RPMI8226 (cell line): ENCODE data around the gene SPNS1.
"Not testable (repeated sequence)": the region's sequence is repeated elsewhere in the genome, so short reads cannot be mapped to it uniquely, and the experiment has no call there.

Experiments used
- DNase-seq: peaks from one replicate; pipeline ENCODE4 v3.0.0-alpha.2; 2015

The SPNS1 gene

DNA sequence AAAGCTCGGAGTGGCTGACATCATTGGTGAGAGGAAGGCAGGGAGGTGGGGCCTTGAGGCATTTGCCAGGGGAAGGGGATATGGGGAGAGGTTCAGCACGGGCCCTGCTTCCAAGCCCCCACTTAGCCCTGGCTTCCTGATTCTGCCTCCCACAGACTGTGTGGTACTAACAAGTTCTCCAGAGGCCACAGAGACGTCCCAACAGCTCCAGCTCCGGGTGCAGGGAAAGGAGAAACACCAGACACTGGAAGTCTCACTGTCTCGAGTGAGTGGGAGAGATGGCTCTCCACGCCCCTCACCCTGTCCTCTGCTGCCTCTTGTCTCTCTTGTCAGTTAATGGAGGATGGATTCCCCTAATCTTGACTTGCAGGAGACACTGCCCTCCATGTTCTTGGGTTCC lies 15.7 kb upstream of the SPNS1 start:
- DNase-seq: no peak

DNA sequence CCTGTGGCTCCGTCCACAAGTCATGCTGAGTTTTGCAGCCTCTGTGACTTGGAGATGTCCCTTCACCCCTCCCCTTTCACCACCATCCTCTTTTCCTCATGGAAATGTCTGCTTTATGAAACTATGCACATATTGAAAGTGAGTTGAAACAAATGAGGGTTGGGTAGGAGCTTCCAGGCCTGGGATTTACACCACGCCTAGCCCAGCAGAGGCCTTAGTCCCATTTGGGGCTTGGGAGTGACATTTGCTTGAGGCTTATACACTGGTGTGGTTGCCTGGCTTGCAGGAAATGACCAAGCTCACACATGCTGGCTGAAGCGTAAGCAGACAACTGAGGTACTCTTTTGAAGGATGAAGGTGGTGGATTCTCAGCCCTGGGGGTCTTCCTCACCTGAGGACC lies 10.5 kb upstream of the SPNS1 start:
- DNase-seq: no peak

DNA sequence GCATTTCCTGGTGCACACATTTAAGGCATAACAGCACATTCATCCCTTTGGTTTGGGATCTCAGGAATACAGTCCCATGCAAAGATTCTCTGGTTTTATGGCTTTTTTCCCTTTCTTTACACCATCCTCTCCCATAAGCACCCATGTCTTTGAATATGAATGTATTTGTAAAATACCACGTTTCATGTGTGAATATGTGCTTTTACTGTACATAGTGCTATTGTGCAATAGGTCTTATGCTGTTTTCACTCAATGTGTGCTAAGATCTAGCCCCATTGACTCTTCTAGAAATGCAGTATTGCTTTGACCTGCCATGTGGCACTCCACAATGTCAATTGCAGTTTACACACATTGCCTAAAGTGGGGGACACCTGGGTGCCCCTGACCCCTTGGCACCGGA lies 10.1 kb upstream of the SPNS1 start:
- DNase-seq: no peak

DNA sequence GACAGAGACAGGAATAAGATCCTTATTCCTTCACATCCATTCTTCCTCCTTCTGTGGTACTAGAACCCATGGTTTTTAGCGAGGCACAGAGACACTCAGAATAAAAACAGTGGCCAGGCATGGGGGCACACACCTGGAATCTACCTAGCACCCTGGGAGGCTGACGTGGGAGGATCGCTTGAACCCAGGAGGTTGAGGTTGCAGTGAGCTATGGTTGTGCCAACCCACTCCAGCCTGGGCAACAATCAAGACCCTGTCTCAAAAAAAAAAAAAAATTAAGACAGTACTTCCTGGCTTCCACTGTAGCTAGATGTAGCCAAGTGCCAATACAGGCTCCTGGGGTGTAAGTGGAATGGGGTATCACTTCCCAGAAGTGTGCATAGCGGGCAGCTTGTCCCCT lies 7.4 kb upstream of the SPNS1 start:
- DNase-seq: no peak

DNA sequence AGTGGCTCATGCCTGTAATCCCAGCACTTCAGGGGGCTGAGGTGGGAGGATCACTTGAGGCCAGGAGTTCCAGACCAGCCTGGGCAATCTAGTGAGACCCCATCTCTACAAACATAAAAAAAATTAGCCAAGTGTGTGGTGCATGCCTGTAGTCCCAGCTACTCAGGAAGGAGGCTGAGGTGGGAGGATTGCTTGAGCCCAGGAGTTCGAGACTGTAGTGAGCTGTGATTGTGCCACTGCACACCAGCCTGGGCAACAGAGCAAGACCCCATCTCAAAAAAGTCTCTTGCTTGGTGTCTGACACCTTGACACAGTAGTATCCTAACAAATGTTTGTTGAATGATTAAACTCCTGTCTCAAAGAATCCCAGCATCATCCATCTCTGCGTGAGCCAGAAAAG lies 4.9 kb upstream of the SPNS1 start:
- not testable (repeated sequence) for DNase-seq

DNA sequence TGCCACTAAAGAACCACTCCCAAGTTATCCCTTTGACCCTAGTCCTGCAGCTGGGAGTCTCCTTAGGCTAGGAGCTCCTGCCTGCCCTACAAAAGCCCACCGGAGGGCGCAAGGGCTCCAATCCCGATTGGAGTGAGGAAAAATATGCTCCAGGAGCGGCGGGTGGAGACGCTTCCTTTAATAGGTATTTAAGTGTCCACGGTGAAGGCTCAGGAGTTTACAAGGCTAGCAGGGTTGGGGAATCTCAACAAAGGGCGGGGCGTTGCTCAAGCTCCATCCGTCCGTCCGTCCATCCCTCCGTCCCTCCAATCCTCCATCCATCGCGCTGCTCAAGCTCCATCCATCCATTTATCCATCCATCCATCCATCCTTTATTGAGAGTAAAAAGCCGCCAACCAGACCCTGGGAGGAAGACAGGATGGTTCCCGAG lies 556 bp upstream of the SPNS1 start:
- peak; percentile 29 for DNase-seq

DNA sequence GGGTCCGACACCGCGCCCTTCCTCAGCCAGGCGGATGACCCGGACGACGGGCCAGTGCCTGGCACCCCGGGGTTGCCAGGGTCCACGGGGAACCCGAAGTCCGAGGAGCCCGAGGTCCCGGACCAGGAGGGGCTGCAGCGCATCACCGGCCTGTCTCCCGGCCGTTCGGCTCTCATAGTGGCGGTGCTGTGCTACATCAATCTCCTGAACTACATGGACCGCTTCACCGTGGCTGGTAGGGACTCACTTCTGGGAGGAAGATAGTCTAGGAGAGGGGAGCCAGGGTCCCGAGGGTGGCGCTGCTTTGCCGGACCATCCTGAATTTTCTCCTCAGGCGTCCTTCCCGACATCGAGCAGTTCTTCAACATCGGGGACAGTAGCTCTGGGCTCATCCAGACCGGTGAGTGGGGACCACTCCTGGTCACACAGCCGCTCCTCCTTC lies 601 bp downstream of the SPNS1 start:
- no peak for DNase-seq

DNA sequence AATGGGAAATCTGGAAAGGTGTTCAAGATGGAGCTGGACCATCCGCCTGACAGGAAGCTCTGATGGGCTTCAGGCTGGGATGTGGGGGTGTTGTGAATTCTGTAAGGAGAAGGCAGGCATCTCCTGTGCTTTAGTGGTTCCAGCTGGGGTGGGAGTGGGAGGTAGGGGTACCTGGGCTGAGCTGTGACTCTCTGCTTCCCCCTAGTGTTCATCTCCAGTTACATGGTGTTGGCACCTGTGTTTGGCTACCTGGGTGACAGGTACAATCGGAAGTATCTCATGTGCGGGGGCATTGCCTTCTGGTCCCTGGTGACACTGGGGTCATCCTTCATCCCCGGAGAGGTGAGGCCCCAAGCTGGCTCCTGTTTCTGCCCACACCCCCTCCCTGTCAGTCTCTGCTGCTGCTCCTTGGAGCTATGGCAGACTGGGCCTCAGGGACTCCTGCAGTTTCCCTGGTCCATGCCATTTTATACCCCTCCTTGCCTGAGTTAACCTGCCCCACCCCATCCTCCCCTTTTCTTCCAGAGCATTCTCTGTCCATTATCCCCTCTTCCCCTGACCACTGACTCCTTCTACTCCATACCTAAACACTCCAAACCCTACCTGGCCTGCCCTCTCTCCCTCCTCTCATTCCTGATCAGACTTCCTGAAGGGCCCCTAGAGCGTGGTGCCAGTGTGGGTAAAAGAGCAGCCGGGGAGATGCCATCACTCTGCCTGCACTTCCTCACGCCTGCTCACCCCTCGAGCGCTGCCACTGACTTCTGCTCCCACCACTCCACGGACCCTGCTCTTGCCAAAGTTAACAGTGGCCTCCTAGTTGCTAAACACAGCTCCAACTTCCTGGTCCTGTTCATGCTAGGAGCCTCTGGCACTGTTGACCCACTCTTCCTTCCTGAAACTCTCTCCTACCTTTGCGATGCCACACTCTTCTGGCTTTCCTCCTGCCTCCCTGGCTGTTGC lies 3.4 kb downstream of the SPNS1 start:
- peak; percentile 55 for DNase-seq

DNA sequence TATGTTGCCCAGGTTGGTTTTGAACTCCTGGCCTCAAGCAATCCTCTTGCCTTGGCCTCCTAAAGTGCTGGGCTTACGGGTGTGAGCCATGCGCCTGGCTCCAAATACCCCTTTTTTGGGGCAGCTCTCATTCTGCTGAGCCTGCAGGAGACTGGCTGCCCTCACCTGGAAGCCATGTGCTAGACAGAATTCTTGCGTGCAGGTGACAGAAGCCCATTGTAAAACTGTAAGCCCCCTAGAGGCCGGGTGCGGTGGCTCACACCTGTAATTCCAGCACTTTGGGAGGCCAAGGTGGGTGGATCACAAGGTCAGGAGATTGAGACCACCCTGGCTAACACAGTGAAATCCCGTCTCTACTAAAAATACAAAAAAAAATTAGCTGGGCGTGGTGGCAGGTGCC lies 5.8 kb downstream of the SPNS1 start:
- not testable (repeated sequence) for DNase-seq

DNA sequence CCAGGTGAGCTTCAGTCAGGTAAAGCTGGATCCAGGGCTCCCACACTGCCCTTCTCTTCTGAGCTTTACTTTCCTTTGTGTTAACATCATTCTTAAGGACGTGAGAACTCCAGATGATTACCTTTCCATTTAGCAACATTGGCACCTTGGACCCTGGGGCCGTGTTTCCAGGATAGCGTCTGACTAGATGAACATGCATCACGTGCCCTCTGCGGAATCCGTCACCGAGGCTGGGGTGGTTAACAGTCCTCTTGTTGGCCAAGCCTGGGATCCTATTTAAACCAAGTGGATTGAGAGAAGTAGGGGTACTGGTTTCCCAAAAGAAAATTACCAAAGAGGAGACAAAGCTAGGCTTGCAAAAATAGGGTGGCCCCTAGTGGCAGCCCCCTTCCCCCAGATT lies 6.4 kb downstream of the SPNS1 start:
- no peak for DNase-seq

DNA sequence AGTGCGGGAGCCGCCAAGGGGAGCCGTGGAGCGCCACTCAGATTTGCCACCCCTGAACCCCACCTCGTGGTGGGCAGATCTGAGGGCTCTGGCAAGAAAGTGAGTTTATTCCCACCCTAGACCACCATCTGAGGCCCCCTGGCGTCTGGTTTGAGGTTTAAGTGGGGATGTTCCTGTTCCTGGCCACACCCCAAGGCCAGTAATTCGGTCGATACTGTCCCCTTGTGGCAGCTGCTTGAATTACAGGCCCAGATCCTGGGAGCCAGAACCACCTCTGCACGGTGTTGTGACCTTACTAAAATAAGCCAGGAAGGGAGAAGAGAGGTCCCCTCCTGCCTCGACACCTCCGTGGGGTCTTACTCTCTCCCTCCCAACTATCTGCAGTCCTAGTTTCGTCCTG lies 6.9 kb downstream of the SPNS1 start:
- peak; percentile 57 for DNase-seq

DNA sequence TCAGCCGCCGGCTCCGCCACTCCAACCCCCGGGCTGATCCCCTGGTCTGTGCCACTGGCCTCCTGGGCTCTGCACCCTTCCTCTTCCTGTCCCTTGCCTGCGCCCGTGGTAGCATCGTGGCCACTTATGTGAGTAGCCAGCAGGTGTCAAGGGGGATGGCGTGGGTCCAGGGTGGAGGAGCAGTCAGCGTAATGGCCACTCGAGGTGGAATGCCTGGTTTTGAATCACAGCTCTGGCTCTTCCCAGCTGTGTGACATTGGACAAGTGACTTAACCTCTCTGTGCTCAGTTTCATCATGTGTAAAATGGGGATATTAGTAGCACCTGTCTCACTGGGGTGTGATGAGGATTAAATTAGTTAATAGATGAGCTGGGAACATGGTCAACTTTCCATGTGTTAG lies 7.8 kb downstream of the SPNS1 start:
- DNase-seq: no peak

DNA sequence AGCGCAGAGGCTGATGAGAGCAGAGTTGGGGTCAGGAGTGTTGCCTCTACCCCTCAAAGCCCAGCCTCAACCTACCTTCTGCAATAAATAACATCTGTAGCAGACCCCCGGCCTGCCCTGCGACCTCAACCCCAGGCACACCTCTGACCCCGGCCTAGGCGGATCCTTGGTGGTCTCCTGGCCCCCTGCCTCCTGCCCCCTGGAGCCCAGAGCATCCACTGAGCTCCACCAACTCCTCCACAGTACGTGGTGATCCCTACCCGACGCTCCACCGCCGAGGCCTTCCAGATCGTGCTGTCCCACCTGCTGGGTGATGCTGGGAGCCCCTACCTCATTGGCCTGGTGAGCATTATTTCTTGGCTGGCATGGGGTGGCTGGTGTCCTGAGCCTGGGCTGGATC lies 8.4 kb downstream of the SPNS1 start:
- DNase-seq: no peak

DNA sequence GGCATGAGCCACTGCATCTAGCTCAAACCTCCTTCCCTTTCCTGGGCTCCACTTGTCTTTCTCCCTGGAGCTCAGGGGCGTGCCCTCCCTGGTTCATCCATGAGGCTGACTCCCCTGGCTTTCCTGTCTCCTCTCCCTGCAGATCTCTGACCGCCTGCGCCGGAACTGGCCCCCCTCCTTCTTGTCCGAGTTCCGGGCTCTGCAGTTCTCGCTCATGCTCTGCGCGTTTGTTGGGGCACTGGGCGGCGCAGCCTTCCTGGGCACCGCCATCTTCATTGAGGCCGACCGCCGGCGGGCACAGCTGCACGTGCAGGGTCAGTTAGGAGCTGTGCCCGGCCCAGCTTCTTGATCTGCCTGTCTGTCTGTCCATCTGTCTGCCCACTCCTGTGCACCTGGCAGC lies 9.1 kb downstream of the SPNS1 start:
- no peak for DNase-seq

DNA sequence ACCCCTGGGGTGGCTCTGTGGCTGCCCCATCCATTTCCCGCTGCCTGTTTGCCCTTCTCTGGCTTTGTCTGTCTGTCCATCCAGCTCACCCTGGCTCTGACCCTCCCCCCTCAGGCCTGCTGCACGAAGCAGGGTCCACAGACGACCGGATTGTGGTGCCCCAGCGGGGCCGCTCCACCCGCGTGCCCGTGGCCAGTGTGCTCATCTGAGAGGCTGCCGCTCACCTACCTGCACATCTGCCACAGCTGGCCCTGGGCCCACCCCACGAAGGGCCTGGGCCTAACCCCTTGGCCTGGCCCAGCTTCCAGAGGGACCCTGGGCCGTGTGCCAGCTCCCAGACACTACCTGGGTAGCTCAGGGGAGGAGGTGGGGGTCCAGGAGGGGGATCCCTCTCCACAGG lies 9.5 kb downstream of the SPNS1 start:
- DNase-seq: no peak

DNA sequence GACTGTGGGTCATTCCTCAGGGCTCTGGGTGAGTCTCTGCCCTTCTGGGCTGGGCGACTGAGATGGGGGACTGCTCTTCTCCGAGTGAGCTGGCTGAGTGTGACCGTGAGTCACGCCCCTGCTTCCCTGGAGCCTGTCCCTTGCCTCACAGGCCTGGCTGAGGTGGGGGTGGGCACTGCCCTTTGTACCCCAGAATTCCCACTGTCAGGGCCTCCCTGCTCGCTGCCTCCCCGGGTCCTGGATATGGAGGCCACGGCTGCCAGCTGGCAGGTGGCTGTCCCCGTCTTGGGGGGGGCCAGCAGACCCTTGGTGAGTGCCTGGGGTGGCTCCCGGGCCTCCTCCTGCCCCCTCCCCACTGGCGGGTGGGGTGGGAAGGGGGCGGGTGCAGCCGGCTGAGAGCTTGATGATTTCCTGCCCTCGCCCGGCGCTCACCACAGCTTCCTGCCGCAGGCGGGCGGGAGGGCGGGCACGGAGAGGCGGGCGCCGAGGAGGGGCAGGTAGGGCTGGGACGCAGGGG lies 10.1 kb downstream of the SPNS1 start, which contains the start of gene LAT:
Gene LAT, plus strand, starts transcription at position 434 of the 517 bp plus-strand sequence. CDS start 366 bp downstream, outside the sequence.
- peak; percentile 69 for DNase-seq

DNA sequence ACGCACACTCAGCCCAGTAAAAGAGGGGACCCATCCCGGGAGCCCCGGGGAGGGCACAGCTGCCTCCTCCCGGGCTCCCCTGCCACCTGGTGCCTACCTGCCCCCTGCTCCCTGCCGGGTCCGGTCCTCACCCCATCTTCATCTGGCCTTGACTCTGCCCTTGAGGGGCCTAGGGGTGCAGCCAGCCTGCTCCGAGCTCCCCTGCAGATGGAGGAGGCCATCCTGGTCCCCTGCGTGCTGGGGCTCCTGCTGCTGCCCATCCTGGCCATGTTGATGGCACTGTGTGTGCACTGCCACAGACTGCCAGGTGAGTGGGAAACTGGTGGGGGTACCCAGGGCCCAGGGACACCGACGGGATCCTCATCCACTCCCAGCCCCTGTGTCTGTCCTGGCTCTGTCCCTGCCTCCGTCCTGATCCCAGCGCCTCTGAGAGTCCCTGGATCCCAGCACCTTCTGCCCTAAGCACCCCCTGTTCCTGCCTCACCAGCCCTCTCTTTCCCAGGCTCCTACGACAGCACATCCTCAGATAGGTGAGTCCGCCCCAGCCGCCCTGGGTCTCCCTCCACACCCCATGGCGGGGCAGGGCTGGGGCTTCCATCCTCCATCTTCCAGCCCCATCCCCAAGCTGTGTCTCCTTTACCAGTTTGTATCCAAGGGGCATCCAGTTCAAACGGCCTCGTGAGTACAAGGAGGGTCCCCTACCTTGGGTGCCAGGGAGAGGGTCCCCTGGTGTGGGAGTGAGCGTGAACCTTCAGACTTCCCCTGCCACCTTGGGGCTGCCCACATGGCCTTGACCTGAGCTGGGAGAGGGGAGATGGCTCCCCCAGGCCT lies 10.8 kb downstream of the SPNS1 start:
- DNase-seq: no peak

DNA sequence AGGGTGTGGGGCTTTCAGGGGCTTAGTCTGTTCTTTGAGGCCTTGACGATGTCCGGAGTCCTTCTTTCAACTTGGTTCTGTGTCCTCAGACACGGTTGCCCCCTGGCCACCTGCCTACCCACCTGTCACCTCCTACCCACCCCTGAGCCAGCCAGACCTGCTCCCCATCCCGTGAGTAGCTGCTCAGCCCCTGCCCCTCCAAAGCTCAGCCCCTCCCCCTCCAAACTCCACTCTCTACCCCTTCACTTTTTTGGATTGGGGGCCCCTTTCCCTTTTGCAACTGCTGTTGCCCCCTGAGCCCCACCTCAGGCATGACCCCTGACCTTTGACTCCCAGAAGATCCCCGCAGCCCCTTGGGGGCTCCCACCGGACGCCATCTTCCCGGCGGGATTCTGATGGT lies 11.5 kb downstream of the SPNS1 start:
- DNase-seq: no peak

DNA sequence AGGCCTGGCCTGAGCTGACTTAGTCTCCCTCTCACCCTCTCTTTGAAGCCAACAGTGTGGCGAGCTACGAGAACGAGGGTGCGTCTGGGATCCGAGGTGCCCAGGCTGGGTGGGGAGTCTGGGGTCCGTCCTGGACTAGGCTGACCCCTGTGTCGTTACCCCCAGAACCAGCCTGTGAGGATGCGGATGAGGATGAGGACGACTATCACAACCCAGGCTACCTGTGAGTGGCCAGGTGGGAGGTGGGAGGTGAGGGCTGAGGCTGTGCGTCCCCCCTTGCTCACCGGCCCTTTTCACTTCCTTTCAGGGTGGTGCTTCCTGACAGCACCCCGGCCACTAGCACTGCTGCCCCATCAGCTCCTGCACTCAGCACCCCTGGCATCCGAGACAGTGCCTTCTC lies 11.9 kb downstream of the SPNS1 start:
- DNase-seq: no peak

DNA sequence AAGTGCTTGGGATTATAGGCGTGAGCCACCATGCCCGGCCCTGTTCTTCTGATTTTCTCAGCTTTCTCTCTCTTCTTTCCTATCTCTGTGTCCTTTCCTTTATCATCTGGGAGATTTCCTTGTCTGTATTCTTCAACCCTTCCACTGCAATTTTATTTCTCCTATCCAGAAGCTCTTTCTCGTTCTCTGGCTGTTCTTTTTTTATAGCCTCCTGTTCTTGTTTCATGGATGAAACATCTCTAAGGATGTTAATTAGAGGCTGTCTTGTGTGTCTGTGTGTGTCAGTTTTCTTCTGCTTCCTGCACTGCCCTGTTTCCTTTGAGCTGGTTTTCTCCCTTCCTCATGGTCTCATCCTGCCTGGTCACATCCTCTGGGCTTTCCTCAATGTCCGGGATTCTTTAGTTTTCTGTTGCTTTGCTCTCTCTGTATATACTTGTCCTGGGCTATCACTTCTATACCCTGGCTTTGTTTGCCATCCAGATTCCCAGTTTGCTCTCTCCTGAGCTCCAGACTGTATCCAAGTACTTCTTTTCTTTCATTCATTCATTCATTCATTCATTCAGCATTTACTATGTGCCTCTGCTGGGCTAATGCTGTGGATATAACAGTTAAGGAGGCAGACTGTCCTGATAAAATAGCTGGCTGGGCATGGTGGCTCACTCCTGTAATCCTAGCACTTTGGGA lies 12.7 kb downstream of the SPNS1 start:
- no peak for DNase-seq

DNA sequence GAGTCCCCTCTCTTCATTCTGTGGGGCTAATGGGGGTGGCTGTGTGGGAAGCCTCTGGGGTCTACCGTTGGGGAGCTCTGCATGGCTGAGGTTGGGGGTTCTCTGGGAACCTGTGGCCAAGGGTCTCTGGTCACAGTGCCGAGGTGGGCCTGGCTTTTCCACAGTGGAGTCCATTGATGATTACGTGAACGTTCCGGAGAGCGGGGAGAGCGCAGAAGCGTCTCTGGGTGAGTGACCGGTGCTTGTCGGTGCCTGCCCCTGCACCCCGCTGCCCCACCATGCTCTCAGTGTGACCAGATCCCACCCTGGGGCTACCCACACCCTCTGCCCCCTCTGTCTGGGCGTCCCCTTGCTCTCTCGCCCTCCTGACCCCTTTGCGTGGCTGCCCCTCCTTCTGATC lies 14.8 kb downstream of the SPNS1 start:
- DNase-seq: no peak

DNA sequence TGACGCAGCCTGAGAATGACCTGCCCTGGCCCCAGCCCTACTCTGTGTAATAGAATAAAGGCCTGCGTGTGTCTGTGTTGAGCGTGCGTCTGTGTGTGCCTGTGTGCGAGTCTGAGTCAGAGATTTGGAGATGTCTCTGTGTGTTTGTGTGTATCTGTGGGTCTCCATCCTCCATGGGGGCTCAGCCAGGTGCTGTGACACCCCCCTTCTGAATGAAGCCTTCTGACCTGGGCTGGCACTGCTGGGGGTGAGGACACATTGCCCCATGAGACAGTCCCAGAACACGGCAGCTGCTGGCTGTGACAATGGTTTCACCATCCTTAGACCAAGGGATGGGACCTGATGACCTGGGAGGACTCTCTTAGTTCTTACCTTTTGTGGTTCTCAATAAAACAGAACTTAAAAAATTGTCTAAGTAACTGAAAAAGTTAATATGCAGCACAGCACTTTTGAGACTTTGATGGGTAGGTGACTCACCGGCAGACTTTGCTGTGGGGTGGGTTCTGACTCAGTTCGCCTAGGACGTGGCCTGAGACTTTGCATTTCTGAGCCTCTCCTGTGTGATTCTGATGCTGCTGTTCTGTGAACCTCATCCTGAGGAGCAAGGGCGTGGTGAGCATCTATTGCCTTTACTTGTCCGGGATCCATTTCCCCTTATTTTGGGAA lies 15.9 kb downstream of the SPNS1 start:
- no peak for DNase-seq
